Dermis blood vessel endothelial cell (primary cell): ENCODE measurements around the gene HMX2. TPM values are rescaled to one million over a fixed set of nuclear protein-coding genes. Genes with fewer than 3 reads are reported as not detected.
"Not testable (repeated sequence)": the region's sequence is repeated elsewhere in the genome, so short reads cannot be mapped to it uniquely, and the experiment has no call there.

Experiments
- DNase-seq: peaks from one replicate; pipeline ENCODE4 v3.0.0; 2010
- total RNA-seq: library from RNA; depleted of rRNA; stranded (reverse); fragments of >200 nt; gene quantifications from 2 replicates; pipeline ENCODE4 v1.2.3, GENCODE V29; 2014

Gene HMX2
- total RNA-seq, 1 donor from 2014 or later: not detected

- no peak for DNase-seq
These were observed 5.7 kb downstream of the HMX2 start for GRCh38 chr10:123153486-123154091.

GRCh38 chr10:123154092-123154710, 6.3 kb downstream of the HMX2 start, which contains the start of gene BUB3:
Gene BUB3 (plus strand): TSS chr10:123154402. CDS start chr10:123154918, 516 bp downstream.
- peak; percentile 100 for DNase-seq

- peak; percentile 65 for DNase-seq
These were observed 7.0 kb downstream of the HMX2 start for GRCh38 chr10:123154711-123155505.

- DNase-seq: peak; percentile 42
These were observed 8.1 kb downstream of the HMX2 start for GRCh38 chr10:123156078-123156477.

GRCh38 chr10:123157210-123157609, 9.3 kb downstream of the HMX2 start:
- no peak for DNase-seq

- no peak for DNase-seq
These were observed 10.7 kb downstream of the HMX2 start for GRCh38 chr10:123158682-123159081.

GRCh38 chr10:123160311-123160980, 12.5 kb downstream of the HMX2 start:
- DNase-seq: no peak

- no peak for DNase-seq
These were observed 16.4 kb downstream of the HMX2 start for GRCh38 chr10:123164319-123164718.

GRCh38 chr10:123165445-123166072, 17.6 kb downstream of the HMX2 start:
- DNase-seq: peak; percentile 24

- no peak for DNase-seq
These were observed 18.7 kb downstream of the HMX2 start for GRCh38 chr10:123166618-123167017.

GRCh38 chr10:123170961-123171360, 23.0 kb downstream of the HMX2 start:
- DNase-seq: no peak

- not testable (repeated sequence) for DNase-seq
These were observed 23.7 kb downstream of the HMX2 start for GRCh38 chr10:123171616-123172015.

- no peak for DNase-seq
These were observed 27.8 kb downstream of the HMX2 start for GRCh38 chr10:123175389-123176387.

GRCh38 chr10:123178390-123178789, 30.5 kb downstream of the HMX2 start:
- not testable (repeated sequence) for DNase-seq

- no peak for DNase-seq
These were observed 32.5 kb downstream of the HMX2 start for GRCh38 chr10:123180101-123181090.

GRCh38 chr10:123183724-123184123, 35.8 kb downstream of the HMX2 start:
- no peak for DNase-seq

- no peak for DNase-seq
These were observed 39.8 kb downstream of the HMX2 start for GRCh38 chr10:123187781-123188180.

- DNase-seq: no peak
These were observed 44.0 kb downstream of the HMX2 start for GRCh38 chr10:123191886-123192285.

GRCh38 chr10:123194056-123194455, 46.1 kb downstream of the HMX2 start:
- DNase-seq: no peak
